BJ (cell line): Measurements from ENCODE around the gene SYCP2L. TPM values are rescaled to one million over a fixed set of nuclear protein-coding genes. Genes with fewer than 3 reads are reported as not detected.
"Not testable (repeated sequence)": the region's sequence is repeated elsewhere in the genome, so short reads cannot be mapped to it uniquely, and the experiment has no call there.

Experiments used
- CTCF ChIA-PET: fragments of 350-600 bp; formaldehyde crosslinking; extraction: SDS; loops from one replicate; lab custom pipeline; 2021; ENCODE audit warnings: antibody characterized with exemption, inconsistent platforms; lab: Yijun Ruan, JAX
- POLR2A ChIA-PET: fragments of 300-600 bp; sonication (Branson Sonifier 250); formaldehyde crosslinking; extraction: SDS; loops from one replicate; lab custom pipeline; 2021; ENCODE audit warnings: antibody characterized with exemption; lab: Charles Lee
- DNase-seq: peaks from one replicate; pipeline ENCODE4 v3.0.0-alpha.2; 2011; ENCODE audit warnings: low read depth
- H3K27me3 ChIP-seq: 2 replicates; pipeline ENCODE4 v1.6.0; 2011; ENCODE audit warnings: low read length; ENCODE audit not compliant: control insufficient read depth, insufficient read depth
- H3K36me3 ChIP-seq: 2 replicates; pipeline ENCODE4 v1.5.1; 2011; ENCODE audit warnings: low read length; ENCODE audit not compliant: control insufficient read depth, insufficient read depth
- H3K4me3 ChIP-seq: 2 replicates; pipeline ENCODE4 v1.5.1; 2011; ENCODE audit warnings: low read depth, mild to moderate bottlenecking, control low read depth, low read length
- polyA plus RNA-seq: library from polyadenylated mRNA; depleted of rRNA; stranded (reverse); fragments of >200 nt; gene quantifications from 2 replicates; pipeline ENCODE4 v1.2.3, GENCODE V29; 2011
- TF ChIP-seq, protein P1 (sequence below): IDR thresholded peaks from 2 replicates; pipeline ENCODE4 v1.5.1; 2011; ENCODE audit warnings: low read depth, mild to moderate bottlenecking, control low read depth, inconsistent platforms, low read length, moderate library complexity; ENCODE audit not compliant: insufficient read depth

The SYCP2L gene
- polyA plus RNA-seq, 1 experiment: 0.04 TPM

DNA sequence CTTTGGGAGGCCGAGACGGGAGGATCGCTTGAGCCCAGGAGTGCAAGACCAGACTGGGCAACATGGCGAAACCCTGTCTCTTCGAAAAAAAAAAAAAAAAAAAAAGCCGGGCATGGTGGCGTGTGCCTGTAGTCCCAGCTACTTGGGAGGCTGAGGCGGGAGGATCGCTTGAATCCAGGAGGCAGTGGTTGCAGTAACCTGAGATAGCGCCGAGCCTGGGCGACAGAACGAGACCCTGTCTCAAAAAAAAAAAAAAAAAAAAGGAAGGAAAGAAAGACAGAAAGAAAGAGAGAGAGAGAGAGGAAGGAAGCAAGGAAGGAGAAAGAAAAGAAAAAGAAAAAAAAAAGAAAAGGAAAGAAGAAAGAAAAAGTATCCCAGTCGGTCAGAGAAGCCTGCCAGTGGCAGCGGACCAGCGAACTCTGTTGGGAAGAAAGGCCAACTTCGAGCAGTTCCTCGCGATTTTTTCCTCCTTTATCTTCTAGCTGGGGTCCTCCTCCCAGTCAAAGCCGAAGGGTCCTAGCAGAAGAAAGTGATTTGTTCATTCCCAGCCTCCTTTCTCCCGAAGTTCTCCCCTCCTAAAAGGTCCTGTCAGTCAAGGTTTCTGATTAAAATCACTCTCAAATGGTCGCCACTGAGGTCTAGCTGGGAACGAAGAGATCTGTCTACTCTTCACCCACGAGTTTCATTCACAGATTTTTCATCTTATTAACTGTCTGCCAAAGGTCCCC, 2.4 kb upstream of the SYCP2L start:
- ChIA-PET POLR2A (no interaction called here), CTCF (interaction anchor here (0.7 kb wide), 1 partner anchor 9 kb away, joined by 3 read pairs; no protein-coding TSS in a partner anchor)
- DNase-seq: no peak
- H3K36me3 ChIP-seq: no peaks in the 10 kb centered on the region
- H3K4me3 ChIP-seq: no peak overlapping the region
- TF ChIP-seq, protein P1, sequence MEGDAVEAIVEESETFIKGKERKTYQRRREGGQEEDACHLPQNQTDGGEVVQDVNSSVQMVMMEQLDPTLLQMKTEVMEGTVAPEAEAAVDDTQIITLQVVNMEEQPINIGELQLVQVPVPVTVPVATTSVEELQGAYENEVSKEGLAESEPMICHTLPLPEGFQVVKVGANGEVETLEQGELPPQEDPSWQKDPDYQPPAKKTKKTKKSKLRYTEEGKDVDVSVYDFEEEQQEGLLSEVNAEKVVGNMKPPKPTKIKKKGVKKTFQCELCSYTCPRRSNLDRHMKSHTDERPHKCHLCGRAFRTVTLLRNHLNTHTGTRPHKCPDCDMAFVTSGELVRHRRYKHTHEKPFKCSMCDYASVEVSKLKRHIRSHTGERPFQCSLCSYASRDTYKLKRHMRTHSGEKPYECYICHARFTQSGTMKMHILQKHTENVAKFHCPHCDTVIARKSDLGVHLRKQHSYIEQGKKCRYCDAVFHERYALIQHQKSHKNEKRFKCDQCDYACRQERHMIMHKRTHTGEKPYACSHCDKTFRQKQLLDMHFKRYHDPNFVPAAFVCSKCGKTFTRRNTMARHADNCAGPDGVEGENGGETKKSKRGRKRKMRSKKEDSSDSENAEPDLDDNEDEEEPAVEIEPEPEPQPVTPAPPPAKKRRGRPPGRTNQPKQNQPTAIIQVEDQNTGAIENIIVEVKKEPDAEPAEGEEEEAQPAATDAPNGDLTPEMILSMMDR: no peak
- H3K27me3 ChIP-seq: peaks cover 23% of the 10 kb centered on the region

DNA sequence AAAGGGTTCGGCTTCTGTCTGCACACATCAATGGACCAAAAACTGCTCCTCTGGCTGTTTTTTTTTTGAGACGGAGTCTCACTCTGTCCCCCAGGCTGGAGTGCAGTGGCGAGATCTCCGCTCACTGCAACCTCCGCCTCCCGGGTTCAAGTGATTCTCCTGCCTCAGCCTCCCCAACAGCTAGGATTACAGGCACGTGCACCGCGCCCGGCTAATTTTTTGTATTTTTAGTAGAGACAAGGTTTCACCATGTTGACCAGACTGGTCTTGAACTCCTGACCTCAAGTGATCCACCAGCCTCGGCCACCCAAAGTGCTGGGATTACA, 524 bp upstream of the SYCP2L start:
- H3K4me3 ChIP-seq, POLR2A ChIA-PET, H3K36me3 ChIP-seq, CTCF ChIA-PET, DNase-seq: not testable (repeated sequence)
- peaks cover 21% of the 10 kb centered on the region for H3K27me3 ChIP-seq

DNA sequence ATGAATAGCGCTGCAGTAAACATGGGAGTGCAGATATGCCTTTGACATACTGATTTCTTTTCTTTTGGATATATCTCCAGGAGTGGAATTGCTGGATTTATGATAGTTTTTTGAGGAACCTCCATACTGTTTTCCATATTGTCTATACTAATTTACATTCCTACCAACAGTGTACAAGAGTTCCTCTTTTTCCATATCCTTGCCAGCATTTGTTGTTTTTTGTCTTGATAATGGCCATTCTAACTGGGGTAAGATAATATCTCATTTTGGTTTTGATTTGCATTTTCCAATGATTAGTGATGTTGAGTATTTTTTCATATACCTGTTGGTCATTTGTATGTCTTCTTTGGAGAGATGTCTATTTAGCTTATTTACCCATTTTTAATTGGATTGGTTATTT, 3.3 kb downstream of the SYCP2L start:
- ChIA-PET POLR2A (interaction anchor here (0.6 kb wide), 1 partner anchor 152 kb away, joined by 3 read pairs; no protein-coding TSS in a partner anchor), CTCF (no interaction called here)
- H3K4me3 ChIP-seq: no peak overlapping the region
- no peak for DNase-seq
- H3K36me3 ChIP-seq: no peaks in the 10 kb centered on the region
- TF ChIP-seq, protein P1: no peak
- peaks cover 5% of the 10 kb centered on the region; the same call in 1 of the 2 replicates for H3K27me3 ChIP-seq

DNA sequence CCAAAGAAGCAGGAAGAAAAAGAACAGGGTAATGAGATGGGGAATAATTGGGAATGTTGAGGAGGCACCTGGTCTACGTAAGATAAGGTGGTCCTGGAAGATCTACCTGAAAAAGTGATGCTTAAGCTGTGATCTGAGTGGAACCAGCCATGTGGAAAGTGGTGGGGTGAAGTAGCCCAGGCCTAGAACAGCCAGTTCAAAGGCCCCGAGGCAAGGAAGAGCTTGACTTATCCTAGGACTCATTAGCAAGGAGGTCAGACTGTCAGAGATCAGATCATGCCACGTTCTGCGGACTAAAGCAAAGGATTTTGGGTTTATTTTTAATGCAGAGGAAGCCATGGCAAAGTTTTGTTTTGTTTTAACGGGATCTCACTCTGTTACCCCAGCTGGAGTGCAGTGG, 5.1 kb downstream of the SYCP2L start:
- ChIA-PET CTCF (no interaction called here), POLR2A (no interaction called here)
- no peaks in the 10 kb centered on the region for H3K36me3 ChIP-seq
- H3K4me3 ChIP-seq: no peak overlapping the region
- DNase-seq: no peak
- TF ChIP-seq, protein P1: no peak
- H3K27me3 ChIP-seq: peaks cover 3% of the 10 kb centered on the region; the same call in 1 of the 2 replicates

DNA sequence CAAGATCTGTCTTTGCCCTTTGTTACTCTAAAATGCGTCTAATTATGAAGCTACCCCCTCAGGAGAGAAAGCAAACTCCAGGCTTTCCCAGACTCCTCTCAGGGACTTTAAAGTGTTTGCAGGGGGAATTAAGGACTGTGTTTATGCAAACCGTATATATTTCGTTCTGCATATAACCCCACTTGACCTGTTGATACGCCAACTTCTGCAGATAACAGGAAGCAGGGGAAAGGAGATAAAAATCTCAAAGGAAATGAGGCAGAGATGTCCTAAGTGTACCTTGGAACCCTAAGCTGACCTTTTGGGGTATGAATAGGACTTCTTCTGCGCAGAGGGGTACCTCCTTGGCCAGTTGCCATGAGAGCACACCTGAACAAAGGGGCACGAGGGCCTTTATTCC, 8.1 kb downstream of the SYCP2L start:
- DNase-seq: no peak
- ChIA-PET CTCF (no interaction called here), POLR2A (no interaction called here)
- H3K36me3 ChIP-seq: no peaks in the 10 kb centered on the region
- TF ChIP-seq, protein P1: no peak
- no peak overlapping the region for H3K4me3 ChIP-seq
- no peaks in the 10 kb centered on the region for H3K27me3 ChIP-seq

DNA sequence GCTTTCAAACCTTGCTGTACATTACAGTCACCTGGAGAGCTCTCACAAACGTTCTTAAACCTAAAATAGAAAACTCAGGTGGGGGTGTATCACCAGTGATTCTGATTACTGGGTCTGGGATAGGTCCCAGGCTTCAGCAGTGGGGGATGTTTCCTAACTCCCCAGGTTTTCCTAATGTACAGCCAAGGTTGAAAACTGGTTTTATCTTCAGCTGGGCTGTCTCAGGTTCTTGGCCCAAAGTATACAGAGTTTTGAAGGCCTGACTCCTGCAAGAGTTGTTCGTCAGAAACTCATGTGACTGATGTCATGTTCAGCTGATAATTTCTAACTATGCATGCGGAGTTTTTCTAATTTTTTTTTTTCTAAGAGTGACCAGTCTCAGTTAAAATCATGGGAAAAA, 9.8 kb downstream of the SYCP2L start:
- DNase-seq: no peak

More for the DNA sequence above, 9.8 kb downstream of the SYCP2L start:
- no peaks in the 10 kb centered on the region for H3K27me3 ChIP-seq
- no peak overlapping the region for H3K4me3 ChIP-seq
- H3K36me3 ChIP-seq: no peaks in the 10 kb centered on the region
- ChIA-PET POLR2A (no interaction called here), CTCF (no interaction called here)
- TF ChIP-seq, protein P1: no peak
